G401 (cell line): ENCODE results near the gene KAT6B. TPM values are rescaled to one million over a fixed set of nuclear protein-coding genes. Genes with fewer than 3 reads are reported as not detected.

Experiments
- DNase-seq: peaks from one replicate; pipeline ENCODE4 v3.0.0-alpha.2; 2015; ENCODE audit warnings: low spot score
- in situ Hi-C: cut with HindIII; loops from 2 replicates; pipeline ENCODE4 v1.10.0; 2016; ENCODE audit warnings: low sequenced_read_pairs, mixed read lengths
- total RNA-seq: library from RNA; depleted of rRNA; stranded (reverse); fragments of >200 nt; shearing (Covaris generic); gene quantifications from 2 replicates; pipeline ENCODE4 v1.2.3, GENCODE V29; 2014

Gene KAT6B
- total RNA-seq, 1 experiment from 2014 or later: 24.2 TPM

DNA sequence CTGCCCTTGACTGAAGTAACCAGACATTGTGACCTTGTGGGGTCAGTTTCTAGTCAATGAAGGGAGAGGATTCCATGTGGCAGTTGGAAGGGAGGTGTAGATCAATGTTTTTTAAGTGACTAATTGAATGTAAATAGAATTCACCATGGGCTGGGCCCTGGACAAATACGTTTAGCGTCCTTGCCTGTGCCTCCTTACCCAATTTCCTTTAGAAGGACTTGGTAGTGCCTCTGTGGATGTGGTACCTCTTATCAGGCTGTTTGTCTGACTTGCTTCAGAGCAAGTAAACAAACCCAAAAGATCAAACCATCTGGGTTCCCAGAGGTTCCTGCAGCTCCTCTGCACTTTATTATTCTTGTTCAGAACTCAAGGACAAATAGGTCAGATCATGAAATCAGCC is 4.3 kb upstream of the KAT6B start:
- in situ Hi-C loops: no loop called here
- DNase-seq: no peak

DNA sequence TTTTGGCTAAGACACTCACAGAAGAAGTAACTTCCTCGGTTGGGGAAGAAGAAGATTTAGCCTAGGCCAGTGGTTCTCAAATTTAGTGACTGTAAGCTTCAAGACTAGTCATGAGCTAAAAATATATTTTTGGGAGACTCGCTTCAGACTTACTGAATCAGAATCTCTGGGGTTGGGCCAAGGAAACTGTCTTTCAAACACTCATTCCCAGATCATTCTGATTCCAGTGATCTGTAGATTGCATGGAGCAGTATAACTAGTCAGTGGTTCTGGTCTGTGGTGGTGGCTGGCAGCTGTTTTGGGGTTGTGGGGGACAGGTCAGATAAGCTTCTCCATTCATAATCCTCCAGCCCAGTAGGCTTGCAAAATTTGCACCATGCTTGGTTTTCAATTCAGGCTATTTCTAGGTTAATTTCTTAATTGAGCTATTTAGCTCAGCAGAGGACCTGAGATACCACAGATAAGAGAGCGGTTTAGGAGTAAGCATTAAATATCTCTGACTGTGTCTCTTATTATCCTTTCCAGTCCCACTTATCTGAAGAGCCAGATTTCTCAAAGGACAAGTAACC is 3.8 kb upstream of the KAT6B start:
- in situ Hi-C loops: no loop called here
- no peak for DNase-seq

DNA sequence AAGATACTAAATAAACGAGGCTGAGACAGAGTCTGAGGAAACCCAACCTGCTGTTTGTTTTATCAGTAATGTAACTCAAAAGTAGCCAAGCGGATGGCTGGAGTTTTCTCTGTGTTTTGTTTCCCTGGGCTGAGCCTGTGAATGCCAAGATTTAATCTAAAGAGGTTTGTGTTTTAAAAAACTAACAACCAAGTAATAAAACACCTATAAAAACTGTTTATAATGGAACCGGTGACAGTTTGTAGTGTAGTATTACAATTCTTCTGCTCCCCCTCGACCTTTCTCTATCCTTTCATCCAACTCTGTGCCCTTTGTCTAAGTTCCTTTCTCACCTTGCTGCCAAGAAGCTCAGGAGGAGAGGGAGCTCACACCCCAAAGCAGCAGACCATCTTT is 2.6 kb upstream of the KAT6B start:
- in situ Hi-C loops: no loop called here
- no peak for DNase-seq

DNA sequence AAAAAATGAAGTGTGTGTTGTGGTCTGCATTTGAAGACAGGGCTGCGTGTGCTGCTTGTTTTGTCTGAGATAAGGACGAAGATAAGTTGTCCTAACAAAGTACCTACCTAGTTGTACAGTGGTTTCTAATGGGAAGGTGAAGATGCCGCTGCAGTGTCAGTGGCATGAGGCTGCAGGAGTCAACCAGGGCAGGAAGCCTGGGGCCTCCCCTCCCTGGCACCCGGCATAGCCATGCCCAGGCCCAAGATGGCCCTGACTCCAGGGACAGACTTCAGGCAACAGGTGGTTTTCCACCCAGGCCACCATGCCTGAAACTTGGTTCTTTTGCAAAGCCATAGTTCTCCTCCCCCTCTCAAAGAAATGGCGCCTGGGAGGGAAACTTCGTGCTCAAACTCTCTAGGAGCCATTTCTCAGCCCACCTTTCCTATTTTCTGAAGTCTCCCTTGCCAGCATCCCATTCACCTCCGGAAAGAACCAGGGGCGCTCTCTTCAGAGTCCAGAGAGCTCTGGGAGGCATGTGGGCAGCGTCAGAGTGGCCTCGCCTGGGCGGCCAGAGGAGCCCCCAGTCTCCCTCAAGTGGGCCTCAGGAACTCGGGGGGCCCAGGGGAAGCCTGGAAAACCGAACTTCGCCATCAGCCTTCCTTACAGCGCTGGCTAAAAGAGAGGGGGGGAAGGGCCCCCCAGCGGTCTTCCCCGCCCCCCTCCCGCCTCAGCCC is 2.1 kb upstream of the KAT6B start:
- in situ Hi-C loops: no loop called here
- DNase-seq: no peak

DNA sequence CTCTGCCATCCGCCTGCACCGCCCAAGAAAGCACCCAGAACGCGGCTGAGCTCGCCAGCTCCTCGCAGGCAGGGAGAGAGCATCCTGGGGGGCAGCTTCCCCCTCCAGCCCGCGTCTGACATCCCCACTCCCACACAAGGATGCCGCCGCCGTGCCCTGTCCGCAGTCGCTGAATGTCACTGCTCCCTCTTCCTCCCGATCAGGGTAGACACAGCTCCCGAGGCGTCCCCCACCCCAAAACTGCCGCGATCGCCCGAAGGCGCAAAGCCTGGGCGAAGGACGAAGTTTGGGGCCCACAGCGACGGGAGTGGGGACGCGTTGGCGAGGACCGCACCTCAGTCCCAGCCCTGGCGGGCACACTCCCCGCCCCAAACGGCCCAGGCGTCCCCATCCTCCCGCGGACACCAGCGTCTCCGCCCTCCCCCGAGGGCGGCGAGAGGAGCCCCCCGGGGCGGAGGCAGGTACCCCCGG is 1.5 kb upstream of the KAT6B start:
- in situ Hi-C loops: no loop called here
- DNase-seq: no peak

DNA sequence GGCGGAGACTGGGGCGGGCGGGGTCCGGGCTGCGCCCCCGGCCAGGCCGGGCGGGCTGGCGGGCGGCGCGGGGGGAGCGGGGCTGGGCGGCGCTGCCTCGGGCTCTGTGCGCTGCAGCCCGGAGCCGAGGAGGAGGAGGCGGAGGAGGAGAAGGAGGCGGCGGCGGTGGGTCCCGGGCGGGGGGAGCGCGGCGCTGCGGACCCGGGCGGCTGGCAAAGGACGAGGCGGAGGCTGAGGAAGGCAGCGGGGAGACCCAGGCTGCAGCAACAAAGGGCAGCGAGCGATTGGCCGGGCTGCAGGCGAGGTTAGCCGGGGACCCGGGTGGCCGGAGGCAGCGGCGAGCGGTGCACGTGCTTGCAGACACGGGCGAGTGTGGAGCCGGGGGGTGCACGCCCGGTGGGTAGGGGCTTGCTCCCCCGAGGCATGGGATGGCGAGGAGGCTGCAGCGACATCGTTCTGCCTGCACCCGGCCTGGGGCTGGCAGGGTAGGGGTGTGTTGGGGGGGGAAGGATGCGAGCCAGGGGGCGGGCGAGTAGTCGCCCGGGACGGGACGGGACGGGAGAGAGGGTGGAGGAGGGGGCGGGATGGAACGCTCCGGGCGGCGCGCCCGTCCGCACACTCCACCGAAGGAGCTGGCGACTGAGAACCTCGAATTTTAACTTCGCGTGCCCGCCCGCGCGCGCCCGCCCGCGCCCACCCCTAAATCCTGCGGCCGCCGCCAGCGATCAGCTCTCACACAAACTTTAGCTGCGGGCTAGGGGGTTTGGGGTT is 844 bp upstream of the KAT6B start:
- in situ Hi-C loops: no loop called here
- no peak for DNase-seq

DNA sequence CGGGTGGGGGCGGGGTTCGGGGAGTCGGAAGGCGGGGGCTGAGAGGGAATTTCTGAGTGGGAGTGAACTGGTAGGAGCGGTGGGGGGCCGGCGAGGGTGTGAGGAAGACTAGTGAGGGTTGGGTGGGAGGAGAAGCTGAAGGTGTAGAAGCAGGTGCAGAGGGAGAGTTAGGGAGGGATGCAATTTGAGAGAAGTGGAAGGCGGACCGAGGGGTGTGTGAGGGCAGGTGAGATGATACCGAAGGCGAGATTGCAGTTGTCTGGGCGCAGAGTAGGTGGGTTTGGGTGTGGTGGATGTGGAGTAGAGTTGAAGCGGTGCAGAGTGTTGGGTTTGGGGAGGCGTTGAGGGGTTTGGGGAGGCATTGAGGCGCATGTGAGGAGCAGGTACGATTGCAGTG is 643 bp downstream of the KAT6B start:
- no peak for DNase-seq
- in situ Hi-C loops: no loop called here

DNA sequence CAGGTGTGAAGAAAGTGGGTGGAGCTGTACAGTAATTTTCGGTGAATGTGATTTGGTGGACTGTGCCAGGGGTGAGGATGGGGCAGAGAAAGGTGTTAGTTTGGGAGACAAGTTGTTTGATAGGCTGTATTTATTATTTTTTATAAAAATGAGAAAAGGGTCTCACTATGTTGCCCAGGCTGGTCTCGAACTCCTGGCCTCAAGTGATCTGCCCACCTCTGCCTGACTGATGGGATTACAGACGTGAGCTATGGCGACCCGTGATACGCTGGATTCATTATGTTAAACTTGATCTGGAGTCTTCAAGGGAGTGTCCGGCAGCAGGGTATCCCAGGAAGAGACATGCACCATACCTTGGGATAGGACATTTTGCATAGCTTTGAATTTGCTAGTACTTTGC is 1.3 kb downstream of the KAT6B start:
- in situ Hi-C loops: no loop called here
- no peak for DNase-seq

DNA sequence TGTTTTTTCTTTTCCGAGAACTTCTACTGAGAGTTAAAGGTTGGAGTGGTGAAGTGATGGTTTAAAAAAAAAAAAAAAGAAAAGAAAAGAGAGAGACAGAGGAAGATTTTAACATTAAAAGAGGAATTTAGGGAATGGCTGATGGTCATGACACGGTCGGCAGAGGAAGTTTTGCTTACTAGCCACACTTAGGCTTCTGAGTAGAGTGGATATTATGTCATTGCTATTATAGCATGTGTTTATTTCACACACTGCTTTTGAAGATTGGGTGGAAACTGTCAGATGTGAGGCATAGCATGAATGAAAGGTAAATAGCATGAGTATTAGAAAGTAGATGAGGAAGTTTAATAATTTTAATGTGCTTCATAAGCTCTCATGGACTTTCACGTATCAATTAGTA is 2.5 kb downstream of the KAT6B start:
- in situ Hi-C loops: no loop called here
- no peak for DNase-seq

DNA sequence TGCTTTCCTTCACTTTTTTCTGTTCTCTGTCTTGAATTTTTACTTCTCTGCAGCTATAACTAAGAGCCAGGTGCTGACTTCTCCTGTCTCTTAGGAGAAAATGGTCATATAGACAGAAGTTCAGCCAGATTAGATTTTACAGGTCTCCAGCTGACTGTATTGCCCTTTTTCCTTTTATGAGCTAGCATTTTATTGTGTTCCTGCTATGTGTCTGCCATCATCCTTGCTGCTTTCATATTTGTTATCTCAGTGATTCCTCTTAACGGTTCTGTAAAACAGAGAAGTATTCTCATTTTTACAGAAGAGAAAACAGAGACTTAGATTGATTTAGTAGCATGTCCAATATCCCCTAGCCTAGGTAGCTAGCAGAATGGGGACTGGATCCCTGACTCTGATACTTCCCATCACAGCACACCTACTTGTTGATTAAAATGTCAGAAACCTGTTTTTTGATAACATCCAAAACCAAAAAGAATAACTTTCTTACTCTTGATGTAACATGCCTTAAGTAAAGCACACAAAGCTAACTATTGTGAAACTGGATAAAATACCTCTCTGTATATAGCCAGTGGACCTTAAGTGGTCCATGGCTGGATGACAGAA is 5.2 kb downstream of the KAT6B start:
- in situ Hi-C loops: no loop called here
- DNase-seq: no peak

DNA sequence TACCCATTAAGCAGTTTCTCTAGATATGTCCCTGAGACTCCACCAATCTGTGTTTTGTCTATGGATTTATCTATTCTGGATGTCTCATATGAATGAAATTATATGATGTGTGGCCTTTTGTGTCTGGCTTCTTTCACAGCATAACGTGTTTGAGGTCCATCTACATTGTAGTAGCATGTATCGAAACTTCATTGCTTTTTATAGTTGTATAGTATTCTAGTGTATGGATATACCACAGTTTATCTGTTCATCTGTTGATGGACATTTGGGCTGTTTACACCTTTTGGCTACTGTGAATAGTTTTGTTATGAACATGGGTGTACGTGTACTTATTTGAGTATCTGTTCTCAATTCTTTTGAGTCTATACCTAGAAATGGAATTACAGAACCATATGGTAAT is 9.6 kb downstream of the KAT6B start:
- in situ Hi-C loops: no loop called here

DNA sequence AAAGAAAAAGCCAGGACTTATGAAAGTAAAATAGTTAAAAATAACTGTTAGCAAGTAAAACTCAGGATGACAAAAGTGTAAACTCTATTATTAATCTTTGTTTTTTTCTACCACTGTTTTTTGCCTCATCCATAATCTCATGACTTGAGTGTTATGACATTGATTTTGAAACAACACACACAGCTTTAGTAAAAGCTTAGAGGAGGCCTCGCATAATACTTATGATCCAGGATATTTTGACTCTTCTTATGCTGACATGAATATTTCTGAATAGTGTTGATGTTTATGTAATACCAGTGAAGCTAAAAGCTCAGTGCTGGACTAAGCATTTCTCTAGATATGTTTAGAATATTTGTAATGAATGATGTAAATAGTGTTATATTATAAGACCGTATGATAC is 10.5 kb downstream of the KAT6B start:
- no peak for DNase-seq

More for the DNA sequence above, 9.6 kb downstream of the KAT6B start:
- DNase-seq: no peak

DNA sequence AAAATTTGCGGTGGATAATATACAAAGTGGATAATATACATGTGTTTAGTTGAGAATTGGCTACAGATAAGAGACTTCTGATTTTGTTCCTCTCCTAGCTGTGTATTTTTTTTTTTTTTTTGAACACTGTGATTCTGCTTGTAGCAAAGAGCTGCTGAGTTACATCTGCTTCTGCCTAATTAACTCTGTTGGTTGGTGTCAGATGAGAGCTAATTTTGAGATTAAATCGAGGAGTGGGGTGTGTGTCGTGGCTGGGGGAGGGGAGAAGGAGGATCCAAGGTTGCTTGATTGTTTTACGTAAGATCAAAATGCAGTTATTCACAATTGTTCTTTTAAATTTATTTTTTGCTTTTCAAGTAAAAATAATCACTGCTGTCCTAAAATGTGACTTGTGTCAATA is 11.3 kb downstream of the KAT6B start:
- in situ Hi-C loops: no loop called here
- no peak for DNase-seq

More for the DNA sequence above, 10.5 kb downstream of the KAT6B start:
- in situ Hi-C loops: no loop called here

DNA sequence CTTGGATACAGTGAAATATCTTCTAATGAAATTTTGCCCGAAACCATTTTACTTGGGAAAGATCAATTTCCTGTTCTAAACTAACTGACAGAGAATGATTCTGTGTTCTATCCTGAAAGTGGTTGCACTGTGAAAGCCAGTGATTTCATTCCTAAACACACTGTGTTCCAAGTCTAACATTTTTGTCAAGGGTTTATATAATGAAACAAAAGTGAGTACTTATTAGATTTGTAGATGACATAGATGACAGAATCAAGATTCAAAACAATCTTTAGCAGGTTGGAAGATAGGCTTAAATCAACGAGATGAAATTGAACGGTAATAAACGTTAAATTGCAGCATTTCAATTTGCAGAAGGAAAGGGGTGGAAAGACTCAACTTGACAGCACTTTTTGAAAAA is 13.3 kb downstream of the KAT6B start:
- in situ Hi-C loops: no loop called here
- no peak for DNase-seq

DNA sequence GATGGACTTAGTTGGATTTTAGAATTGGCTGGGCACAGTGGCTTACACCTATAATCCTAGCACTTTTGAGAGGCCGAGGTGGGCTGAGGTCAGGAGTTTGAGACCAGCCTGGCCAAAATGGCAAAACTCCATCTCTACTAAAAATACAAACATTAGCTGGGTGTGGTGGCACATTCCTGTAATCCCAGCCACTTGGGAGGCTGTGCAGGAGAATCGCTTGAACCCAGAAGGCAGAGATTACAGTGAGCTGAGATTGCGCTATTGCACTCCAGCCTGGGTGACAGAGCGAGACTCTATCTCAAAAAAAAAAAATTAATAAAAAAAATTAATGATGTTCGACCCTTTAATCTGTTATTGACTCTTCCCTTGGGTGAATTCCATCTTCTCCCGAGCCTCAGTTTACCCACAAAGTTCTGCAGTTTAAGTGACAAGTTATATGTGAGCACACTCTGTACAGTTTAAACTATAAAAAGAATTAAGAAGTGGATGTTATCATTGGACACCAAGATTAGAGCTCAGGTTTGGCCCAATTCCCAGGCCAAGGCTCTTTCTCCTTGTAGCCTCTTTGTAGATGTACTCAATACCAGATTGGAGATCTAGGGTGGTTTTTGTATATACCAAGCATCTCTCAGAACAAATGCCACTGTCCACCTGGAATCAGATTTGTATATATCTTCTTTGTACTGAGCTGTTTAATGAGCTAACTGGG is 15.0 kb downstream of the KAT6B start:
- no peak for DNase-seq
- in situ Hi-C loops: no loop called here

DNA sequence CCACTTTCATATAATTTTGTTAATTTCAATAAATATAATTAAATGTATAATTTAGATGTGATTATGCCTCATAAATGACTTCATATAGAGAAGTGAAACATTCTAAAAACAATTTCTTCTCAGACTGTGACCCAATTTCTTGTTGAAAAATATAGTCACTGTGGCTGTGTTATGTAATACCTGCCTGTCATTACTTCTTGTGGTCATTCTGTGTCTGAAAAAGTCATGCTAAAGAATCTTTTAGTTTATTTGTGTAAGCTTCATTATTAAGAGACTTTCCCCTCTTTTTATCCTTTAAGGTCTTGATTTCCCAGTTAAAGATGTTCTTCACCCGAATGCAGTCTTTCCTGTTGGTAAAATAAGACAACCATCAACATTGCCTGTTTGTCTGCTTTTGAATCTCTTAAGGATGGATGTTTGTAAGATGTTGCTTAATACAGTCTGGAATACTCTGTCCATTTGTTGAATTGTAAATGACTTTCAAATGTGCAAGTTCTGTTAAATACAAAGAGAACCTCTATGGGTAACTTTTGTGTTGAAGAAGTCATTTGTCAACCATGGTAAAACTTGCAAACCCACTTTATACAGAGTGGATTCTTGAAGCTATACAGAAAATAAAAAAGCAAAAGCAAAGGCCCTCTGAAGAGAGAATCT is 16.0 kb downstream of the KAT6B start:
- no peak for DNase-seq
- in situ Hi-C loops: no loop called here

DNA sequence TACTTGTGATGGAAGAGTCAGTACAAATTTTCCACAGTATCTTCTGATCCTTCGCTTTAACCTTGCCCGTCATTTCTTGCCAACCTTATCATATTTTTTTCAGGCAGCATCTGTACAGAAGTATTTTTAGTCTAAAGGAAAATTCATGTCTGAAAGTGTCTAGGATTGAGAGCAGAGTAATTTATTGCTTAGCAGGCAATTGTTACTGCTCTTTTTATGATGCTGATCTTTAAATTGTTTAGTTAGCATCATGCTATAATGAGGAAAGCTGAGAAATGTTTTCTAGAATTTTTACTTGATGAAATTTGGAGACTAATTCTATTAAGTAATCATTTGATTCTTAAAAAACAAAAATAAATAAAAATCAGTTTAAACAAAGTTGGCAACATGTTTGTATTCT is 20.6 kb downstream of the KAT6B start:
- in situ Hi-C loops: no loop called here
- no peak for DNase-seq

DNA sequence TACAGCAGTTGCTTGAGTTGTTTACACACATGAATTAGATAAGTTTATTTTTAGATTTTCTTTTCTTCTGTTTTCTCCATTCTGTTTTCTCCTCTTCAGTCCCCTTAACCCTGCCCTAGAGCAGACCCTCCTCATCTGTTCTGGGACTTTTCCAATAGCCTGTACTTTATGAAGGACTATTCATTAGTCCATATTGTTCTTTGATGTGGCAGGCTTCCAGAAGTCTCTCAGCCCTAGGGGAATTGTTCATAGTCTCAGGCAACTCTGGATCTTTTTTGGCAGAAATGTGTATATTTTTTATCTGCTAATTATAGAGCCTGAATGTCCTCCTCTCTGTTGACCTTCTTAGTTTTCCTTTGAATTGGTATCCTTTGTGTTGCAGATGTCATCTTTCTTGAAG is 25.4 kb downstream of the KAT6B start:
- no peak for DNase-seq
- in situ Hi-C loops: no loop called here

DNA sequence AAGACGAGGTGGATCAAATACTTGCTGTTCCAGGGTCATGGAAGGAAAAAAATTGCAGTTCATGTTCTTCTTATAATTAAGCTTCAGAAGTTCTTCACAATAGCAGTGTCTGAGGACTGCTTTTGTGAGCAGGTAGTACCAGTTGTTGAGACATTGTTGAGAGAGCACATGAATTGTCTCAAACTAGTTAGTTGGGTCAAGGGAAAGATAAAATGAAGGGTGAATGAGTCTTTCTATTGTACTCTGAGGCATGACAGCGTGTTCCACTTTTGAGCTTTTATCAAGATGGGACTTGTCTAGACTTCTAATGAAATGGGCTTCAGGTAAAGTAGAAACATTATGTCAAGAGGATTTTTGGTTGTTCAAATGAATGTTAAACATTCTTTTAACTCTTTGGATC is 26.0 kb downstream of the KAT6B start:
- no peak for DNase-seq

More for the DNA sequence above, 26.0 kb downstream of the KAT6B start:
- in situ Hi-C loops: no loop called here
